ENCODE results near the gene SCO2.

Gene SCO2

GRCh38 chr22:50531962-50532674 lies 6.7 kb upstream of the SCO2 start:
- DNase-seq (ENCODE audit: low read depth), result no peak

- DNase-seq (ENCODE audit: low read depth), result peak; percentile 41
Observed at GRCh38 chr22:50531546-50531961, 6.2 kb upstream of the SCO2 start.

GRCh38 chr22:50530877-50531545 lies 5.6 kb upstream of the SCO2 start:
- DNase-seq (ENCODE audit: low read depth), result peak; percentile 70

GRCh38 chr22:50530580-50530876 lies 5.1 kb upstream of the SCO2 start:
- DNase-seq (ENCODE audit: low read depth), result no peak

- DNase-seq (ENCODE audit: low read depth), result peak; percentile 48
Observed at GRCh38 chr22:50529897-50530579, 4.6 kb upstream of the SCO2 start, which contains the start of gene TYMP. Gene TYMP (minus strand): TSS chr22:50530012. CDS start chr22:50529709, 303 bp downstream.

GRCh38 chr22:50529416-50529896 lies 4.1 kb upstream of the SCO2 start:
- no peak for DNase-seq (ENCODE audit: low read depth)

- no peak for DNase-seq (ENCODE audit: low read depth)
Observed at GRCh38 chr22:50528682-50529415, 3.5 kb upstream of the SCO2 start.

- DNase-seq (ENCODE audit: low read depth), result no peak
Observed at GRCh38 chr22:50527921-50528681, 2.7 kb upstream of the SCO2 start.

- no peak for DNase-seq (ENCODE audit: low read depth)
Observed at GRCh38 chr22:50526834-50527801, 1.7 kb upstream of the SCO2 start.

- peak; percentile 70 for DNase-seq (ENCODE audit: low read depth)
Observed at GRCh38 chr22:50526108-50526833, 873 bp upstream of the SCO2 start.

- DNase-seq (ENCODE audit: low read depth), result no peak
Observed at GRCh38 chr22:50525858-50526107, 385 bp upstream of the SCO2 start.

GRCh38 chr22:50524676-50525103 lies 708 bp downstream of the SCO2 start:
- no peak for DNase-seq (ENCODE audit: low read depth)

GRCh38 chr22:50523806-50524675 lies 1.4 kb downstream of the SCO2 start:
- DNase-seq (ENCODE audit: low read depth), result no peak

- no peak for DNase-seq (ENCODE audit: low read depth)
Observed at GRCh38 chr22:50523458-50523805, 2.0 kb downstream of the SCO2 start.

- DNase-seq (ENCODE audit: low read depth), result no peak
Observed at GRCh38 chr22:50522806-50523438, 2.5 kb downstream of the SCO2 start.

- DNase-seq (ENCODE audit: low read depth), result no peak
Observed at GRCh38 chr22:50522208-50522805, 3.1 kb downstream of the SCO2 start.

GRCh38 chr22:50521710-50522109 lies 3.7 kb downstream of the SCO2 start:
- no peak for DNase-seq (ENCODE audit: low read depth)

GRCh38 chr22:50520826-50521453 lies 4.5 kb downstream of the SCO2 start:
- no peak for DNase-seq (ENCODE audit: low read depth)

All from stimulated activated CD8-positive, alpha-beta memory T cell treated with anti-CD3 and anti-CD28 coated beads, Interleukin-7, amount 100 ng/mL, for 24 hours (primary cell).